ENCODE results near the gene SERPINB11.

Gene SERPINB11

DNA sequence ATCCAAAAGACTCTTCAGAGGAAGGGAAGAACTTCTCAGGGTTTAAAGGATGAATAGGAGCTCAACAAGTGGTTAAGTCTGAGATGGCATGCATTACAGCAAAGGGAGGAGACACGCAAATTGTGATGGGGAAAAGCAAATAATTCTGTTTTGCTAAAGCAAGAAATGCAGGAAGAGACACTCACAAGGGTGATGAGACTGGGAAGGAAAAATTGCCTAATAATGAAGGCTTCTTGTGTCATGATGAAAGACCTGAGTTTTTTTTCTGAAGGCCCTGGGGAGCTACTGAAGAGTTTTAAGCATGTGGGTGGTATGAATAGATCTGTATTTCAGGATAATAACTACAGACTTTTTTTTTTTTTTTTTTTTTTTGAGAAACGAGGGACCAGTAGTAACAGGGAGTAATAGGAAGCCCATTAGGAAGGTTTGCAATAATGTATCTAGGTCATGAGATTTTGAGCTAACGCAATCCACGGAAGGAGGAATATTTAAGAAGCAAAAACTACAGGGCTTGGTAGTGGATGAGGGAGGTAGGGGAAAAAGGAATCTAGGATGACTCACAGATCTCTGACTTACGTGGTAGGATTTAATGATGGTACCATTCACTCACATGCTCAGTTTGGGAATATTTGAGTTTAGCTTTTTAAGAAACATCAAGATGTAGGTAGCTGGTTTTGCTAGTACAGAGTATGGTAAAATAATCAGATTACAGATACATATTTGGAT, 25.1 kb upstream of the SERPINB11 start:
- H3K4me1 ChIP-seq (ENCODE audit: insufficient read depth, poor library complexity, severe bottlenecking), result peaks cover 18% of the 10 kb centered on the region
- no peak for DNase-seq (ENCODE audit: low spot score)
- no peak for ATAC-seq (ENCODE audit: low read depth)
- no peaks in the 10 kb centered on the region for H3K27me3 ChIP-seq (ENCODE audit: insufficient read depth, poor library complexity, severe bottlenecking)
- no peaks in the 10 kb centered on the region for H3K36me3 ChIP-seq (ENCODE audit: low read depth)
- no peak overlapping the region for H3K4me3 ChIP-seq (ENCODE audit: severe bottlenecking)
- H3K27ac ChIP-seq (ENCODE audit: poor library complexity, severe bottlenecking), result no peak overlapping the region
- no peaks in the 10 kb centered on the region for H3K9me3 ChIP-seq (ENCODE audit: severe bottlenecking)
- TF ChIP-seq CTCF (IDR thresholded peaks at IDR 0.05; ENCODE audit: poor library complexity, severe bottlenecking), result no peak

GRCh38 chr18:63679820-63680606, 22.7 kb upstream of the SERPINB11 start:
- Histone ChIP-seq H3K4me3 (ENCODE audit: severe bottlenecking) (no peak overlapping the region), H3K9me3 (ENCODE audit: severe bottlenecking) (no peaks in the 10 kb centered on the region), H3K27me3 (ENCODE audit: insufficient read depth, poor library complexity, severe bottlenecking) (no peaks in the 10 kb centered on the region), H3K4me1 (ENCODE audit: insufficient read depth, poor library complexity, severe bottlenecking) (peaks cover 40% of the 10 kb centered on the region), H3K27ac (ENCODE audit: poor library complexity, severe bottlenecking) (peak overlapping the region; percentile 92), H3K36me3 (ENCODE audit: low read depth) (no peaks in the 10 kb centered on the region)
- no peak for TF ChIP-seq CTCF (IDR thresholded peaks at IDR 0.05; ENCODE audit: poor library complexity, severe bottlenecking)
- DNase-seq (ENCODE audit: low spot score) (no peak), ATAC-seq (ENCODE audit: low read depth) (no peak)

DNA sequence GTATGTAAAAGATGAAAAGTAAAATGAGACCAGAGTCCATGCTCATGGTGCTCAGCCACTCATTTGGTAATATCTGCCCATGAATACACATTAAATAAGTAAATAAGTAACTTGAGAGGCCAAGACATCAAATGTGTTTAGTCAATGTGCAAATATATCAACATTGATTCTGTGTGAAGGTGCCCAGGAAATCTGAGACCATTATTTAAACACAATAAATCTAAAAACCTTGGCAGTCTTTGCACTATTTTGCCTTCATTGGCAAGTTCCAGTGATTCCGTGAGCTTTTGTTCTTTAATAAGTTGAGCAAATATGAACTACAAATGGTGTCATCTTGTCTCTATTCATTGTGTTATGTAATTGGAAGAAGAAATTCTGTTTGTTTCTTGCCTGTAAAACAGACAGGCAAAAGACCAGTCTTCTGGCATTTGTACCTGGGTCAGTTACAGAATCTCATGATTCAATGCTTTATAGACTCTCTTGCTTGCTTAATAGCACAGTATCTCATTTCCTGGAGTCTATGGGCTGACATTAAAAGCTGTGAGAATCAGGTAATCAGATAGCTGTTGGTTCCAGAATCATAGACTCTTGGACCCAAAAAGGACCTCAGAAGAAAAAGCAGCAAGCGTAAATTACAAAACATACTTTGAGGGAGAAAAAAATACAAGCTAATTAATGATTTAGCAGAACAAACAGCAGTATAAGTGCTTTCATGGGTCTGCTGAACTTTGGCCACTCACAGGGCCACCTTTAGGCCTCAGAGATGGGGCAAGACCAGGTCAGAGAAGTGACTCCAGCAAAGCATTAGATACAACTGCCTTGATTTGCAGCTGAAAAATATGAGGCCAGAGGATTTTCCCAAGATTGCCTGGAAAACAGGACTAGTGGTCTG, 21.1 kb upstream of the SERPINB11 start:
- peak overlapping the region; percentile 92 for H3K27ac ChIP-seq (ENCODE audit: poor library complexity, severe bottlenecking)
- no peak overlapping the region for H3K4me3 ChIP-seq (ENCODE audit: severe bottlenecking)
- DNase-seq (ENCODE audit: low spot score), result no peak
- no peaks in the 10 kb centered on the region for H3K9me3 ChIP-seq (ENCODE audit: severe bottlenecking)
- ATAC-seq (ENCODE audit: low read depth), result peak; percentile 38; the same call in 2 of the 3 replicates
- H3K27me3 ChIP-seq (ENCODE audit: insufficient read depth, poor library complexity, severe bottlenecking), result no peaks in the 10 kb centered on the region
- H3K4me1 ChIP-seq (ENCODE audit: insufficient read depth, poor library complexity, severe bottlenecking), result peaks cover 40% of the 10 kb centered on the region
- H3K36me3 ChIP-seq (ENCODE audit: low read depth), result no peaks in the 10 kb centered on the region
- no peak for TF ChIP-seq CTCF (IDR thresholded peaks at IDR 0.05; ENCODE audit: poor library complexity, severe bottlenecking)

DNA sequence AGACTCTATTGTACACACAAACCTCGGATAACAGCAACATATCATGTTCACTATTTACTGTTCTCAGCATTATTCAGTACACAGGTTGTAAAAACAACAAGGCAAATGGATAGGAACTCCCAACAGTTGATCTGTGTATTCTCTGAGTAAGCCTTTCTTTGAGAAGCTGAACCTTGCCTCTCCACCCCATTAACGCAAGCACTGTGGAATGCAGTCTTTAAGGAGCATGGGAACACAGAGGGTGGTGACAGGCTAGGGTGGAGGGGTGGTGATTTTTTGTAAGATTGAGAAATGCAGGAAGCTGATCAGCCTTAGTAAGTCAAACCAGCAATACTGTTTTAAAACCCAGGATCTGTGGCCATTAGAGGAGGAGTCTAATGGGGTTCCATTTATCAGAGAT, 19.6 kb upstream of the SERPINB11 start:
- DNase-seq (ENCODE audit: low spot score) (peak; percentile 75), ATAC-seq (ENCODE audit: low read depth) (peak; percentile 98)
- no peak for TF ChIP-seq CTCF (IDR thresholded peaks at IDR 0.05; ENCODE audit: poor library complexity, severe bottlenecking)
- H3K9me3 ChIP-seq (ENCODE audit: severe bottlenecking), result no peaks in the 10 kb centered on the region
- peaks cover 40% of the 10 kb centered on the region for H3K4me1 ChIP-seq (ENCODE audit: insufficient read depth, poor library complexity, severe bottlenecking)
- H3K27me3 ChIP-seq (ENCODE audit: insufficient read depth, poor library complexity, severe bottlenecking), result no peaks in the 10 kb centered on the region
- no peak overlapping the region for H3K4me3 ChIP-seq (ENCODE audit: severe bottlenecking)
- peak overlapping the region; percentile 92 for H3K27ac ChIP-seq (ENCODE audit: poor library complexity, severe bottlenecking)
- H3K36me3 ChIP-seq (ENCODE audit: low read depth), result no peaks in the 10 kb centered on the region

Data from RWPE2 (cell line).